Measurements from ENCODE around the gene ZFHX3. TPM values are rescaled to one million over a fixed set of nuclear protein-coding genes. Genes with fewer than 3 reads are reported as not detected.

The ZFHX3 gene
- polyA plus RNA-seq, 1 donor = 8.8 TPM

DNA sequence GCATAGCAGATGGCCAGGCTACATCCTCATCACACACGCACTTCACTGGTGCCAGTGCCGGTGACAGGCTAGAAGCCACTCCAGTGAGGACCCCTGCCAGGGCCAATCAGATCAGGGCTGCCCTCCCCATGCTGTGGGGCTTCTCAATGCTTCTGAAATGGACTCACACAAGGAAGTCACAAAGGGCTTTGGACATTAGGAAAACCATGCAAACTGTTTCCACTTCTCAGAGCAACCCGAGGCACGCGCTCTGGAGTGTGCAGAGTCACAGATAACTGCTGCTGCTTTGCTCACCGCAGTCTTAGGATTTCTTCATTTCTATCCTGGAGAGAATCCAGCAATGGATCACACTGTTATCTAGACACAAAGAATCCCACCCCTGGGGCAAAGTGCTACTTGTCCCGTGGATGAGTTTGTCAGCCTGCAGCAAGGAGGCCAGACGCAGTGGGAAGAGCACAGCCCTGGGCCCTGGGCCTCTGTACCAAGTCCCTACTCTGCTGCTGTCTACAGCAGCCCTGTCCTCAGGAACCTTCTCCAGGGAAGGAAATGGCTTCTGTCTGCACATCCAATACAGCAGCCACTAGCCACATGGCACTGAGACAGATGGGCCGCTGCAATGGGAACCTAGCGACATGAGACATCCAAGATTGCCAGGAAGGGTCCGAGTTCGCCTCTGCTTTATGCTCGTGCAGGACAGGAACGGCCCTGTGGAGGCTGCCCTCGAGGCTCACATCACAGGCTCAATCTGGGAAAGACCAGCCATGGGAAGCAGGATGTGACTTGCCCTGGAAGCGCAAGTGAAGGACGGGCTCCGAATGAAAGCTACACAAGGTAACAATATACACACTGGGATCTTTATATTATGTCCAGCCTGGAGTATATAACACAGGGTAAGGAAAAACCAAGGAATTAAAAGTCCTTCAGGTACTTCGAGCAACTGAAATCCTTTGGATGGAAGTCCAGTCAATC is 169.3 kb downstream of the ZFHX3 start:
- DNase-seq (ENCODE audit: low read depth) = no peak

GRCh38 chr16:72877374-72878028 is 170.4 kb downstream of the ZFHX3 start:
- DNase-seq (ENCODE audit: low read depth) = no peak

DNA sequence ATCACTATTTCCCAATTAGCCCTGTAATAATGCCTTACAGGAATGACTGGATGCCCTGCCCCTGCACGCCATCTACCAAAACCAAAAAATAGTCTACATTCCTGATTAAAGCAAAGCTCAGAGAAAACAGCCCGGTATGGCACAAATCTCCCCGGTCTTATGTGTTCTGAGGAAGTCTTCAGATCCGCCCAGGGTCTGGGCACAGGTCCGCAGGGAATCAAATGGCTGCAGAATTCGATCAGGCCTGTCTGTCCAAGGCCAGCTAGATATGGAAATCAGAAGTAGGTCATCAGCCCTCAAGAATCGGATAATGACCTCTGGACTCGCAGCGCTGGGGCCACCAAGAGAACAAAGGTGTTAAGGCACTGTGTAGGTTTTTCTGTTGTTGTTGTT is 171.0 kb downstream of the ZFHX3 start:
- DNase-seq (ENCODE audit: low read depth) = no peak

GRCh38 chr16:72876221-72876620 is 171.7 kb downstream of the ZFHX3 start:
- peak; percentile 38 for DNase-seq (ENCODE audit: low read depth)

DNA sequence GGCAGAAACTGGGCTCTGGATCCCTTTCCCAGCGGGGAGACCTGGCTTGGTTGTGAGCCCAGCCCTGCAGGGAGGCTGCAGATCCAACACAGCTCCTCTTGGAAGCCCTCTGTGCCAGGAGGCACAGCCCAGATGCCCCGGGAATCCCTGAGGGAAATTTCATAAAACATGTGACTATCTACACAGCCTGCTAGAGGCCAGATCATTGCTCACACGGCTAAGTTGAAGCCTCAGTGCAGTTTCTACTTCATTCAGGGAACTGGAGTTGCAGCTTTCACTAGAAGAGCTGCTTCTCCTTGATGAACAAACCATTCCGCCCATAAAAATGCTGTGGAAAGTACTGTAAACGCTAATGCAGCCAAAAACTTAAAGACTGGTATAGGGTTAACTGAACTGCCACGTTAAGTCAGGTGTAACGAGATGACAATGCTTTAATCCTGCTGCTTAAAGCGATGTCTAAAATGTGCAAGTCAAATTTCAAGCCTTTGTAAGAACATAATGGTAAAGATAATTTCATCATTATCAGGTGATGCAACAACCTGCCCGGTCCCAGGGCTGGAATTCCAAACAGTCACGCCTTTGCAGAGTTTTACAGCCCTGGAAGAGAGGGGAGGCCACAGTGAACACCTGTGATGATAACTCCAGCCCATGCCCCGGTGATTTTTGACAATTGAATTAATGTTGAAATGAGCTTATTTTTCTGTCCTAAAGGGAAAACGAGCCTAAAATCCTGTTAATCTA is 172.5 kb downstream of the ZFHX3 start:
- DNase-seq (ENCODE audit: low read depth) = no peak

GRCh38 chr16:72873853-72874252 is 174.1 kb downstream of the ZFHX3 start:
- no peak for DNase-seq (ENCODE audit: low read depth)

GRCh38 chr16:72873044-72873443 is 174.9 kb downstream of the ZFHX3 start:
- no peak for DNase-seq (ENCODE audit: low read depth)

GRCh38 chr16:72865835-72866234 is 182.1 kb downstream of the ZFHX3 start:
- DNase-seq (ENCODE audit: low read depth) = no peak

- DNase-seq (ENCODE audit: low read depth) = no peak
These were observed 182.7 kb downstream of the ZFHX3 start for GRCh38 chr16:72865258-72865657.

DNA sequence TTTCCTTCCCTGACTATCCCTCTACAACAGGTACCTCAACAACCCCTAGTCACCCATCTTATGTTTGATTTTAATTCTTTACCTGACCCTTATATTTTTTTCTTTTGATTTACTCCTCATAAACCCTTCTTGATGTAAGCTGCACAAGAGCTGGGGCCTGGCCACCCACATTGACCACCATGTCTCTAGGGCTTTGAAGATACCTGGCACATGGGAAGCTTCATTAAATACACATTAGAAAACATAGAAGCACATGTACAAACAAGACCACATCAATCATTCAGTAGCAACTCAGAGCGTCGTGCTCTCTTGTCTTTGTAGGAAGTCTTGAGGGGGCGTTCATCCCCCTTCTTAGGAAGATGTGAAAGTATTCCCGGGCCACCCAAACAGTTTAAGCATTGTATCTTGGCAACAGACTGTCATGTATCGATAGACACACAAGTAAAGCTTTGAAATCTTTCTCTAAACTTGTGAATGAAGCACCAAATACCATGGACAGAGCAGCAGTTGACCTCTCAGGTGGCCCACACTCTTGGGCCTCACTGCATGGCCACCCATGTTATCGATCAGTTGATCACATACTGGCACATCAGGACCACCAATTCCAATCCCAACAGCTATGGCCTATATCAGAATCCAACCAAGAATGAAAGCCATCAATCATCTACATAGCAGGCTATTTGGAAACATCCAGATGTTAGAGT is 183.6 kb downstream of the ZFHX3 start:
- no peak for DNase-seq (ENCODE audit: low read depth)

- no peak for DNase-seq (ENCODE audit: low read depth)
These were observed 185.8 kb downstream of the ZFHX3 start for GRCh38 chr16:72862090-72862489.

DNA sequence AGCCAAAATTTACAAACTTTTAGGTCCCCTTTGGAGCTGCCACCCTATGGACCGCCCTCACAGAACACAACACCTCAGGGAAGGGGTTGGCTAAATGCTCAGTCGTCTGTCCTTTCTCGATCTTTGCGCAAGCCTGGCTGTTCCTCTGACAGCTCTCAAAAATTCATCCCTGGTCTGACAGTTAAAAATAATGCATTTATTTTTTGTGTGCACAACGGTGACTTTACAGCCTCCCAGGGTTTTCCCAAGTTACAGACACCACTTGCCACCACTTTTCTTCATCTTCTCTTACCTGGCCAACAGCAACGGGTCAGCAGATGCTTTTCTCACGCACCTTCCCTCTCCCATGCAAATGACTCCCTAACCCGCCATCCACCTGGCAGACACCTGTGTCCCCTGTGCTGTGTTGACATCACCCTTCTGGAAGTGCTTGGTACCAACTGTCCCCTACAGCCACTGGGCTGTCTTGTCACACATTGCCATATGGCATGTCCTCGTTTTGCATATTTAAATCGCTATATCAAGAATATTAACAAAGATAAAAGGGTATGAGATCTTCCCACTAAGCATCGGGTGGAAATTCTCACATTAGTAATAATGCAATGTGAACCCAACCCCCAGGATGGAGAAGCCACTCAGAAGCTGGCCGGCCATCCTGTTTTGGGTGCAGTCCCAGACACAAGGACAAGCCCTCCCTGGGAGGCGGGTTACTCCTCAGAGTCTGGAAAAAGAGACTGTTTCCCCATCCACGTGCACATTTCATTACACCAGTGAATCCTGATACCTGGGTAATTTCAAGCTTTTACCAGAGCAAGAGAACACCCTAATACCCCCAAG is 187.0 kb downstream of the ZFHX3 start:
- DNase-seq (ENCODE audit: low read depth) = no peak

- DNase-seq (ENCODE audit: low read depth) = no peak
These were observed 188.3 kb downstream of the ZFHX3 start for GRCh38 chr16:72859581-72859980.

GRCh38 chr16:72858665-72859493 is 189.0 kb downstream of the ZFHX3 start:
- DNase-seq (ENCODE audit: low read depth) = no peak

DNA sequence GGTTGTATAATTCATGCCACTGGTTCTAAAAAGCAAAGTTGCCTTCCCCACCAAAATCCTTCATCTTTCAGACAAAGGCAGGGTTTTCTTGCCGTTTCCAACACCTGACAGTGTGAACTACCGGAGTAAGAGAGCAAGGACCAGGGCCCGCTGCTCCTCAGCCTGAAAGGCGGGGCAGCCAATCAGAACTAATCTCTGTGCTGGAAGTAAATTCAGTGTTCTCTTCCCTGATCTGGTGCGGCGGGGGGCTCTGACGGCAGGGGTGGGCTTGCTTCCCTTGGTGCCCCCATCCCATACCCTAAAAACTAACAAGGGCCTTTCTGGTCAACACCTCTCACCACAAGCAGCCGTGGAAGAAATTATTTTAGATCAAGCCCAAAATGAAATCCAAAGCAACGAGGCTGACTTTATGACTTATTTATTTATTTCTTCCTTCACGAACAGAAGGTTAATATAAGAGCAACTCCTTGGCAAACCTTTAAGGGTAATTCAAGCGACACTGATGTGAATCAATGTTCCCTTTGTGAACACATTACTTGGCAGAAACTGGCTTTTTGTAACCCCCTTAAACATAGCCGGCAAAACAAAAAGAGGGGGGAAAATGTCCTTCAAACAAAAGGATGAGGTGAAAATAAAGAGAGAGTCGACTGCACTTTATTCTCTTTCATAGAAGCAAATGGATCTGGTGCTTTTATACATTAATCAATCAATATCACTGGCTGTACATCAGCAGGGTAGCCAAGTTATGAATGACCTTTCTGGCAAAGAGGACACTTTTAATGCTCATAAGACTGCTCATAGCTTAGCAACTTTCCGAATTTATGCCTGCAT is 189.9 kb downstream of the ZFHX3 start:
- DNase-seq (ENCODE audit: low read depth) = no peak

DNA sequence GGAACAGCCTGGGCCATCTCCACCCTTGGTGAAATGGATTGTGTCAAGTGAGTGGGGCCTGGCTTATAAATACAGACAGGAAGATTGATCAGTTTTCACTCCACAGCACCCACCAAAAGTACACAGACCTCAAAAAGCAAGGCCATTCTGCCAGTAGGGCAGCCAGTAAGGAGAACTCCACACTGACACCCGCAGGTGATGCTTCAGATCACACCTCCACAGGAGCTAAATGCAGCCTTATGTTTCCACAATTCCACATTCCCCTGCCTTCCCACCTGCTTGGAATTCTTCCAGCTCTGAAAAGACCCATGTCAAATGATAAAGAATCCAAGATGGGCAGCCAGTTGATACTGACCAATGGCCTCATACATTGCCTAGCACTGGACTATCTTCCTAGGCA is 191.1 kb downstream of the ZFHX3 start:
- no peak for DNase-seq (ENCODE audit: low read depth)

- no peak for DNase-seq (ENCODE audit: low read depth)
These were observed 193.5 kb downstream of the ZFHX3 start for GRCh38 chr16:72854267-72854959.

DNA sequence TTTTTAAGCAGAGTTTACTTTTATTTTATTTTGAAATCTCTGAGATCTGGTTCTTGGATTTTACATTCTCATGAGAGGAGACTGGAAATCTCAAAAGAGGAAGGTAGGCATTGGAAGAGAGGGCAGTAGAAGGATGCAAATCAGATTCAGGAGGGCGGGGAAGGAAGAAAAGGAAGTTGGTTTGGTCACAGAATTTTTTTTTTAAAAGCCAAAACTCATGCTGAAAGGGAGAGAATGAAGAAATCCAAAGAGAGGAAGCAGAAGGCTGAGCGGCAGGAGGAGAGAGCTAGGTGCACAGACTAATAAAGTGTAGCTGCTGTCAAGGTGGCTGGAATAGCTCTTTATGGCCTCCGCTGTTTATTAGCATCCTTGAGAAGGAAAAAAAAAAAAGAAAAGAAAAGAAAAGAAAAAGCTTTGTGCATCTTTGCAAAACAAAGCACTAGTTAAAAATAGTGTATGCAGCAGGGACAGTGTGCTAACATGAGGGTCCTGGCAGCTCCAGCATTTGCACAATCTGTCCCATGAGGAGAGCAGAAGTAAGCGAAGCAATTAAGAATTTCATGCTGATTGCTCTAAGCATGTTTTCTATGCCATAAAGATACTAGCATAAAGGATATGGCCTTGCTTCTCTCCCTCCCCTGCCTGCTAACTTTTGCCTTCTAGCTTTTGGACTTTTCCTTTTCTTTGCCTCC is 194.2 kb downstream of the ZFHX3 start:
- DNase-seq (ENCODE audit: low read depth) = no peak

All from forelimb muscle (tissue), 1 donor.